A549 (cell line): Measurements from ENCODE around the gene ATP9B. TPM values are rescaled to one million over a fixed set of nuclear protein-coding genes. Genes with fewer than 3 reads are reported as not detected.

ENCODE experiments used
- ATAC-seq, 2 experiments: fragments of 200-7000 bp in 1 of 2; fragments of >200 bp in 1 of 2; cut with Nextera tagmentation in 1 of 2; cut with Tn5 transposase in 1 of 2; 3 replicates each; pipeline versions ENCODE4 v1.8.0 to v1.9.1; 2018 to 2020; ENCODE audit warnings: mild to moderate bottlenecking in 1 of 2, moderate library complexity in 1 of 2
- CTCF ChIA-PET: fragments of 300-600 bp; sonication (Branson Sonifier 250); formaldehyde crosslinking; extraction: SDS; loops from one replicate; lab custom pipeline; 2021; ENCODE audit warnings: antibody characterized with exemption, inconsistent platforms; lab: Yijun Ruan, JAX
- POLR2A ChIA-PET: fragments of 350-600 bp; formaldehyde crosslinking; extraction: SDS; loops from one replicate; lab custom pipeline; 2021; ENCODE audit warnings: antibody characterized with exemption, inconsistent platforms; lab: Yijun Ruan, JAX
- DNase-seq, 2 experiments: peaks; one replicate each; pipeline versions ENCODE4 v3.0.0 to v3.0.0-alpha.2; 2011 to 2016; ENCODE audit warnings: low read depth in 1 of 2, low spot score in 1 of 2
- FAIRE-seq: peaks from 2 replicates; lab custom pipeline; 2011; peaks lifted over from hg19 to GRCh38; lab: Jason Lieb, UNC
- H3K27ac ChIP-seq, 2 experiments: fragments of >200 bp; sonication (Bioruptor Twin); formaldehyde crosslinking; 3 replicates each; pipeline ENCODE4 v1.5.1; 2016 to 2017
- H3K4me1 ChIP-seq: fragments of >200 bp; sonication (Bioruptor Twin); formaldehyde crosslinking; 3 replicates; pipeline ENCODE4 v1.6.1; 2016
- H3K4me2 ChIP-seq: fragments of >200 bp; sonication (Bioruptor Twin); formaldehyde crosslinking; 3 replicates; pipeline ENCODE4 v1.6.1; 2016
- H3K4me3 ChIP-seq: fragments of >200 bp; sonication (Bioruptor Twin); formaldehyde crosslinking; 3 replicates; pipeline ENCODE4 v1.5.1; 2016
- H3K9me3 ChIP-seq: fragments of >200 bp; sonication (Bioruptor Twin); formaldehyde crosslinking; 3 replicates; pipeline ENCODE4 v1.6.1; 2016
- BHLHE40 ChIP-seq: IDR thresholded peaks from 2 replicates; pipeline ENCODE4 v1.6.1; 2012; ENCODE audit warnings: low read depth, low read length, inconsistent platforms
- CHD2 ChIP-seq: fragments of 150-350 bp; IDR thresholded peaks from 2 replicates; pipeline ENCODE4 v1.6.1; 2014; ENCODE audit warnings: low read length; ENCODE audit not compliant: partially characterized antibody
- EHMT2 ChIP-seq: fragments of 200-600 bp; sonication (generic); IDR thresholded peaks from 2 replicates; pipeline ENCODE4 v1.6.1; 2016; ENCODE audit warnings: antibody characterized with exemption, low read depth, mild to moderate bottlenecking, moderate library complexity
- EP300 ChIP-seq, 2 experiments: fragments of >200 bp; sonication (Bioruptor Twin); formaldehyde crosslinking; IDR thresholded peaks; 2 replicates in 1 of 2; 3 replicates in 1 of 2; pipeline ENCODE4 v1.6.1; 2016 to 2017
- ESRRA ChIP-seq: fragments of 150-350 bp; IDR thresholded peaks from 2 replicates; pipeline ENCODE4 v1.6.1; 2014; ENCODE audit warnings: mild to moderate bottlenecking, low read length, borderline replicate concordance
- FOXS1 ChIP-seq: fragments of 250-450 bp; sonication (Bioruptor Pico); IDR thresholded peaks from 2 replicates; pipeline ENCODE4 v1.5.0; 2020; ENCODE audit warnings: mild to moderate bottlenecking, moderate library complexity
- GATA3 ChIP-seq: IDR thresholded peaks from 2 replicates; pipeline ENCODE4 v1.6.1; 2012; ENCODE audit warnings: borderline replicate concordance
- HEYL ChIP-seq: fragments of 250-450 bp; sonication (Bioruptor Pico); IDR thresholded peaks from 2 replicates; pipeline ENCODE4 v1.8.0; 2021; ENCODE audit warnings: mild to moderate bottlenecking, moderate library complexity
- HOXA7 ChIP-seq: fragments of 250-450 bp; sonication (Bioruptor Pico); IDR thresholded peaks from 2 replicates; pipeline ENCODE4 v1.5.0; 2020; ENCODE audit warnings: mild to moderate bottlenecking, moderate library complexity
- JUN ChIP-seq, 2 experiments: fragments of >200 bp; sonication (Bioruptor Twin); formaldehyde crosslinking; IDR thresholded peaks; 2 replicates in 1 of 2; 3 replicates in 1 of 2; pipeline ENCODE4 v1.6.1; 2016 to 2017
- JUNB ChIP-seq: fragments of >200 bp; sonication (Bioruptor Twin); formaldehyde crosslinking; IDR thresholded peaks from 2 replicates; pipeline ENCODE4 v1.6.1; 2016
- KDM1A ChIP-seq: fragments of 200-600 bp; sonication (generic); IDR thresholded peaks from 2 replicates; pipeline ENCODE4 v1.6.1; 2016; ENCODE audit warnings: low read depth, mild to moderate bottlenecking
- KDM5A ChIP-seq: fragments of 200-600 bp; sonication (generic); IDR thresholded peaks from 2 replicates; pipeline ENCODE4 v1.6.1; 2016; ENCODE audit warnings: antibody characterized with exemption, mild to moderate bottlenecking
- MYC ChIP-seq: IDR thresholded peaks from 2 replicates; pipeline ENCODE4 v1.6.1; 2012; ENCODE audit warnings: mild to moderate bottlenecking, inconsistent platforms, low read length, improper control_type of control experiment, borderline replicate concordance
- NFE2L2 ChIP-seq: fragments of 150-350 bp; conservative IDR thresholded peaks from 2 replicates; pipeline ENCODE4 v1.6.1; 2014; ENCODE audit warnings: low read length
- NPAS2 ChIP-seq: fragments of 250-450 bp; sonication (Bioruptor Pico); IDR thresholded peaks from 2 replicates; pipeline ENCODE4 v1.8.0; 2022; ENCODE audit warnings: mild to moderate bottlenecking, moderate library complexity, borderline replicate concordance
- PHF8 ChIP-seq: fragments of 200-600 bp; sonication (generic); IDR thresholded peaks from 2 replicates; pipeline ENCODE4 v1.6.1; 2016; ENCODE audit warnings: low read depth, mild to moderate bottlenecking, antibody characterized with exemption, moderate library complexity, borderline replicate concordance
- POLR2A ChIP-seq: IDR thresholded peaks from 2 replicates; pipeline ENCODE4 v1.6.1; 2012; ENCODE audit warnings: mild to moderate bottlenecking, low read length
- POLR2AphosphoS2 ChIP-seq: conservative IDR thresholded peaks from 2 replicates; pipeline ENCODE4 v1.6.1; 2012; ENCODE audit warnings: low read length, improper control_type of control experiment, inconsistent platforms
- RARB ChIP-seq: fragments of 250-450 bp; sonication (Bioruptor Pico); IDR thresholded peaks from 2 replicates; pipeline ENCODE4 v1.8.0; 2021; ENCODE audit warnings: mild to moderate bottlenecking, moderate library complexity
- RCOR1 ChIP-seq: fragments of 150-350 bp; IDR thresholded peaks from 2 replicates; pipeline ENCODE4 v1.6.1; 2014; ENCODE audit warnings: antibody characterized with exemption, low read length, low read depth
- RFX5 ChIP-seq: fragments of 450-650 bp; IDR thresholded peaks from 2 replicates; pipeline ENCODE4 v1.7.1; 2014; ENCODE audit warnings: antibody characterized with exemption, mild to moderate bottlenecking, moderate library complexity
- RNF2 ChIP-seq: fragments of 200-600 bp; sonication (generic); IDR thresholded peaks from 2 replicates; pipeline ENCODE4 v1.6.1; 2016; ENCODE audit warnings: low read depth, mild to moderate bottlenecking, antibody characterized with exemption, moderate library complexity, borderline replicate concordance
- SMC3 ChIP-seq: fragments of >200 bp; sonication (Bioruptor Twin); formaldehyde crosslinking; IDR thresholded peaks from 3 replicates; pipeline ENCODE4 v1.6.1; 2018; ENCODE audit warnings: inconsistent platforms
- SREBF2 ChIP-seq: fragments of 450-650 bp; IDR thresholded peaks from 2 replicates; pipeline ENCODE4 v1.6.1; 2014; ENCODE audit warnings: mild to moderate bottlenecking, moderate library complexity
- TFCP2L1 ChIP-seq: fragments of 250-450 bp; sonication (Bioruptor Pico); IDR thresholded peaks from 2 replicates; pipeline ENCODE4 v1.5.0; 2021; ENCODE audit warnings: mild to moderate bottlenecking
- ZFP36 ChIP-seq: fragments of 450-650 bp; IDR thresholded peaks from 2 replicates; pipeline ENCODE4 v1.6.1; 2014; ENCODE audit warnings: borderline replicate concordance; ENCODE audit not compliant: partially characterized antibody
- ZSCAN20 ChIP-seq: fragments of 250-450 bp; sonication (Bioruptor Pico); IDR thresholded peaks from 2 replicates; pipeline ENCODE4 v1.8.0; 2022; ENCODE audit warnings: mild to moderate bottlenecking, moderate library complexity
- WGBS: methylation state at CpG from one replicate; pipeline ENCODE4 v1.1.6; 2017; ENCODE audit errors: missing lambda C conversion rate; 5-methylcytosine and 5-hydroxymethylcytosine counted together
- polyA plus RNA-seq, 4 experiments: library from polyadenylated mRNA; depleted of rRNA in 3 of 4; stranded (reverse); fragments of >200 nt; fragmentation: RNase III in 1 of 4; extraction: RNeasy Plus Mini Kit Qiagen cat#74134 plus additional on column Dnase treatment in 1 of 4; gene quantifications; 2 replicates in 3 of 4; 3 replicates in 1 of 4; pipeline ENCODE4 v1.2.3, GENCODE V29; 2011 to 2017
- TF ChIP-seq, protein P1 (sequence below): fragments of >200 bp; sonication (Bioruptor Twin); formaldehyde crosslinking; IDR thresholded peaks from 3 replicates; pipeline ENCODE4 v1.6.1; 2016
- TF ChIP-seq, protein P2 (sequence below): fragments of >200 bp; sonication (Bioruptor Twin); formaldehyde crosslinking; IDR thresholded peaks from 3 replicates; pipeline ENCODE4 v1.5.1; 2016
- TF ChIP-seq, protein P3 (sequence below): fragments of 250-450 bp; sonication (Bioruptor Pico); IDR thresholded peaks from 2 replicates; pipeline ENCODE4 v1.5.0; 2020; ENCODE audit warnings: low read depth, mild to moderate bottlenecking, moderate library complexity

ATP9B gene
- polyA plus RNA-seq, 2 of the 4 experiments (the other 2 are of a cell fraction), result 22.6 to 35.7 TPM

DNA sequence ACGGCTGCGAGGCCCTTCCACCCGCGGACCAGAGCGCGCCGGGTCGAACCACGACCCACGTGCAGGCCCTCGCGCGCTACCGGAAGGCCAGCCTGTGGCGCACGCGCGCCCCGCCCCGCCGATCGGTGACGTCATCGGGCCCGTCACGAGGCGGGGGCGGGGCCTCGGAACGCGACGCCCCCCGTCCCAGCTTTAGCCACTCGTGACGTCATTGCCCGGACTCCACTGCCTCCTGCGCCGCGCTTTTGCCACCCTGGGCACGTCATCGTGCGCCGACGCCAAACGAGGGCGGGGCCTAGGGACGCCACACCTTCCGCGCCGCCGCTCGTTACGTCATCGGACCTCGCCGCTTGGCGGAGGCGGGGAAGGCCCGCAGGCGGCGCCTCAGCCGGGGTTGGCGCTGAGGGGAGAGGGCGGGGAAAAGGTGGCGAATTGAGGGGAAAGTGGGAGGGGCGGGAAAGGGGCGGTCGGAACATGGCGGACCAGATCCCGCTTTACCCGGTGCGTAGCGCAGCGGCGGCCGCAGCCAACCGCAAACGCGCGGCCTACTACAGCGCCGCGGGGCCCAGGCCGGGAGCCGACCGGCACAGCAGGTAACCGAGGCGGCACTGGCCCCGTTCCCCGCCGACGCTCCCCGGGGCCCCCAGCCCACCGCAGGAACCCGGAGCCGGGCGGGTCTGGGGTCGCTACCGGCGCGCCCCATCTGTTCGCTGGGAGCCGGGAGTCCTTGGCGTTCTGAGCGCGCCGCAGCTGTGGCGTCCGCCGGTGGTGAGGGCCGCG lies at the start of gene ATP9B (continued):
- TF ChIP-seq JUN (IDR thresholded peaks at IDR 0.05) (peak in 1 of 2 experiments; percentile 58; a peak in 1 of 5 replicates), CHD2 (no peak), POLR2A (peak; percentile 69), GATA3 (no peak), MYC (no peak), POLR2AphosphoS2 (no peak), NPAS2 (CRISPR knock-in tag) (peak; percentile 49; the same call in 1 of the 2 replicates), RCOR1 (no peak), ZFP36 (no peak), RFX5 (no peak; the same call in 1 of the 2 replicates), JUNB (no peak), NFE2L2 (no peak), HEYL (CRISPR knock-in tag) (0 out of 2 replicates have a peak, but pooled peaks have one; percentile 47), HOXA7 (no peak), ESRRA (no peak), PHF8 (peak; percentile 74), RNF2 (no peak), RARB (CRISPR knock-in tag) (no peak), ZSCAN20 (CRISPR knock-in tag) (peak; percentile 33; the same call in 1 of the 2 replicates), SREBF2 (no peak), SMC3 (no peak), EP300 (IDR thresholded peaks at IDR 0.05) (no peak), TFCP2L1 (CRISPR knock-in tag) (no peak), EHMT2 (no peak)
- TF ChIP-seq, protein P1, sequence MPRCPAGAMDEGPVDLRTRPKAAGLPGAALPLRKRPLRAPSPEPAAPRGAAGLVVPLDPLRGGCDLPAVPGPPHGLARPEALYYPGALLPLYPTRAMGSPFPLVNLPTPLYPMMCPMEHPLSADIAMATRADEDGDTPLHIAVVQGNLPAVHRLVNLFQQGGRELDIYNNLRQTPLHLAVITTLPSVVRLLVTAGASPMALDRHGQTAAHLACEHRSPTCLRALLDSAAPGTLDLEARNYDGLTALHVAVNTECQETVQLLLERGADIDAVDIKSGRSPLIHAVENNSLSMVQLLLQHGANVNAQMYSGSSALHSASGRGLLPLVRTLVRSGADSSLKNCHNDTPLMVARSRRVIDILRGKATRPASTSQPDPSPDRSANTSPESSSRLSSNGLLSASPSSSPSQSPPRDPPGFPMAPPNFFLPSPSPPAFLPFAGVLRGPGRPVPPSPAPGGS, result no peak
- TF ChIP-seq, protein P2, sequence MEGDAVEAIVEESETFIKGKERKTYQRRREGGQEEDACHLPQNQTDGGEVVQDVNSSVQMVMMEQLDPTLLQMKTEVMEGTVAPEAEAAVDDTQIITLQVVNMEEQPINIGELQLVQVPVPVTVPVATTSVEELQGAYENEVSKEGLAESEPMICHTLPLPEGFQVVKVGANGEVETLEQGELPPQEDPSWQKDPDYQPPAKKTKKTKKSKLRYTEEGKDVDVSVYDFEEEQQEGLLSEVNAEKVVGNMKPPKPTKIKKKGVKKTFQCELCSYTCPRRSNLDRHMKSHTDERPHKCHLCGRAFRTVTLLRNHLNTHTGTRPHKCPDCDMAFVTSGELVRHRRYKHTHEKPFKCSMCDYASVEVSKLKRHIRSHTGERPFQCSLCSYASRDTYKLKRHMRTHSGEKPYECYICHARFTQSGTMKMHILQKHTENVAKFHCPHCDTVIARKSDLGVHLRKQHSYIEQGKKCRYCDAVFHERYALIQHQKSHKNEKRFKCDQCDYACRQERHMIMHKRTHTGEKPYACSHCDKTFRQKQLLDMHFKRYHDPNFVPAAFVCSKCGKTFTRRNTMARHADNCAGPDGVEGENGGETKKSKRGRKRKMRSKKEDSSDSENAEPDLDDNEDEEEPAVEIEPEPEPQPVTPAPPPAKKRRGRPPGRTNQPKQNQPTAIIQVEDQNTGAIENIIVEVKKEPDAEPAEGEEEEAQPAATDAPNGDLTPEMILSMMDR, result no peak
- TF ChIP-seq, protein P3, sequence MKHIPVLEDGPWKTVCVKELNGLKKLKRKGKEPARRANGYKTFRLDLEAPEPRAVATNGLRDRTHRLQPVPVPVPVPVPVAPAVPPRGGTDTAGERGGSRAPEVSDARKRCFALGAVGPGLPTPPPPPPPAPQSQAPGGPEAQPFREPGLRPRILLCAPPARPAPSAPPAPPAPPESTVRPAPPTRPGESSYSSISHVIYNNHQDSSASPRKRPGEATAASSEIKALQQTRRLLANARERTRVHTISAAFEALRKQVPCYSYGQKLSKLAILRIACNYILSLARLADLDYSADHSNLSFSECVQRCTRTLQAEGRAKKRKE (CRISPR knock-in tag), result peak; percentile 61; the same call in 1 of the 2 replicates

DNA sequence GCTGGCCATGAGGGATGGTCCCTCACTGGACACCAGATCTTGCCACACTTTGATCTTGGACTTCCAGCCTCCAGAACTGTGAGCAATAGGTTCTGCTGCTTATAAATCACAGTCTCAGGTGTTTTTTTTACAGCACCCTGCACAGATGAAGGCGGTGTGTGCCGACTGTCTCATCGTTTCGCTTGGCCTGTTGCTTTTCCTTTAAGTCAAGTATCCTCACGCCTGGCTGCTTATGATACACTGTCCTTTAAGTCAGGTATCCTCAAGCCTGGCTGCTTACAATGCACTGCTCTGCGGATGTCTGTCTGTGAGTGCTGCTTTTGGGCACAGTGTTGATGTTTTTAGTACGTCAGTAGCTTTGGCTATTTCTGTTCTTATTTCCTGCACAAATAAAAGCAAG lies 49.3 kb upstream of the ATP9B start:
- CTCF ChIA-PET, result no interaction called here

More for the DNA sequence above, 49.3 kb upstream of the ATP9B start:
- WGBS, result 53% methylated on average over 7 of the region's 7 CpGs
- Histone ChIP-seq H3K27ac (no peak overlapping the region), H3K4me1 (no peaks in the 10 kb centered on the region), H3K4me3 (no peak overlapping the region), H3K4me2 (no peak overlapping the region), H3K9me3 (peaks cover 3% of the 10 kb centered on the region; the same call in 1 of the 3 replicates)
- POLR2A ChIA-PET, result no interaction called here
- ATAC-seq, result no peak
- FAIRE-seq, result no peak
- no peak for DNase-seq
- TF ChIP-seq BHLHE40 (no peak), KDM1A (no peak), ESRRA (no peak), POLR2A (no peak), NFE2L2 (no peak), RARB (CRISPR knock-in tag) (no peak), MYC (no peak), EHMT2 (no peak), FOXS1 (CRISPR knock-in tag) (no peak), KDM5A (no peak)
- TF ChIP-seq, protein P1, result no peak
- TF ChIP-seq, protein P2, result no peak
